ENCODE results near the gene USP6NL. TPM values are rescaled to one million over a fixed set of nuclear protein-coding genes. Genes with fewer than 3 reads are reported as not detected.

The USP6NL gene
- total and polyA plus RNA-seq, 2 of the 8 experiments (the other 6 are each of a cell fraction or from before 2014, with no cell fraction given): 10.9 to 28.8 TPM

DNA sequence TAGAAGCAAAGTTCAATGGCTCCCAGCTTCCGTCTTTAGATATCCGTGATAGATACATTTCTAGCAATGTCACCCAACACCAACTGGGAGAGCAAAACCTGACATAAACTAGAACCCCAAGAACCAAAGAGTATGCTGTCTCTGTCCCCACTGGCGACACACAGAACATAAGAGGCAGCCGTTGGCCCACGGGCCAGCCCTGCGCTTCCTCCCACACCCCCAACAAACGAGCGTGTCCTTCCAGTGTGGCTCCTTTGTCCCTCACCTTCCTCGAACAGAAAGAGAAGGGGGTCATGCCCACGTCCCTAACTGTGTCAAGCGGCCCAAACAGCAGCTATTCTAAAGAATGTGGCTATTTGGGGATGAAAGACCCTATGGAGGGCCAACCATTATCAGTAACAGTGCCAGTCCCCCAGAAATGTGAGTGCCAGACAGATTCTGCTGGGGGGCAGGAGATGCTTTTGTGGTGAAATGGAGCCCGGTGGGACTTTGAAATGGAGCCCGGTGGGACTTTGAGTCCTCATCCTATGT lies 171.9 kb downstream of the USP6NL start:
- Histone ChIP-seq H3K27me3 (replicated peaks in 1 of 4; ENCODE audit: control insufficient read depth in 3 of 4, extremely low read depth in 1 of 4, insufficient read depth in 3 of 4, low read length in 3 of 4) (no peaks in the 10 kb centered on the region), H2BK12ac (ENCODE audit: low read depth, low read length) (no peak overlapping the region), H3K4me2 (ENCODE audit: insufficient read depth in 1 of 2, low read depth in 2 of 2, low read length in 2 of 2) (no peak overlapping the region), H4K8ac (ENCODE audit: extremely low read depth, insufficient read depth, low read length) (no peak overlapping the region), H4K5ac (ENCODE audit: insufficient read length, low read depth, low read length) (no peak overlapping the region), H3K4me1 (replicated peaks in 1 of 4; ENCODE audit: control insufficient read depth in 3 of 4, insufficient read depth in 4 of 4, low read length in 3 of 4) (peaks cover 14 to 27% (median 22%) of the 10 kb centered on the region in 4 experiments), H4K20me1 (replicated peaks in 1 of 2; ENCODE audit: control insufficient read depth in 1 of 2, insufficient read depth in 2 of 2, low read length in 2 of 2) (no peaks in the 10 kb centered on the region), H3K23ac (ENCODE audit: insufficient read length) (no peak overlapping the region), H3K18ac (ENCODE audit: extremely low read depth, low read length) (no peak overlapping the region), H3K9ac (replicated peaks in 1 of 4; ENCODE audit: extremely low read depth in 1 of 4, low read depth in 3 of 4, low read length in 3 of 4) (no peak overlapping the region), H2BK5ac (ENCODE audit: low read depth, low read length) (no peak overlapping the region; the same call in 1 of the 2 replicates), H3K27ac (ENCODE audit: low read depth, low read length) (no peak overlapping the region), H3K36me3 (ENCODE audit: control insufficient read depth in 2 of 4, insufficient read depth in 4 of 4, low read length in 3 of 4) (no peaks in the 10 kb centered on the region), H3K79me1 (ENCODE audit: low read depth, low read length) (no peaks in the 10 kb centered on the region), H3K23me2 (ENCODE audit: low read depth, low read length) (peaks cover 2% of the 10 kb centered on the region; the same call in 1 of the 2 replicates), H3K14ac (ENCODE audit: insufficient read length) (no peak overlapping the region), H2AK5ac (ENCODE audit: low read depth, low read length) (no peak overlapping the region), H3K4ac (replicated peaks; ENCODE audit: insufficient read length, low read depth, low read length) (no peak overlapping the region), H2BK20ac (ENCODE audit: low read length) (peak overlapping the region; percentile 40; the same call in 1 of the 2 replicates), H3K79me2 (ENCODE audit: control insufficient read depth in 1 of 2, insufficient read depth in 2 of 2, low read length in 2 of 2) (no peaks in the 10 kb centered on the region), H2BK15ac (ENCODE audit: low read length) (0 out of 2 replicates have a peak overlapping the region, but pooled peaks have one; percentile 66), H2AFZ (ENCODE audit: low read length) (no peak overlapping the region), H3K4me3 (ENCODE audit: extremely low read depth in 1 of 4, insufficient read depth in 2 of 4, low read depth in 3 of 4, low read length in 4 of 4) (no peak overlapping the region), H3K9me3 (ENCODE audit: insufficient read depth in 2 of 2, low read depth in 1 of 2, low read length in 1 of 2) (no peaks in the 10 kb centered on the region), H2BK120ac (replicated peaks; ENCODE audit: low read depth, low read length) (no peak overlapping the region), H4K91ac (replicated peaks; ENCODE audit: insufficient read length, low read length) (no peak overlapping the region), H3K56ac (replicated peaks; ENCODE audit: insufficient read length, low read depth, low read length) (no peak overlapping the region)
- 91% methylated on average over 13 of the region's 13 CpGs; no CpG with 5 or more reads in 1 of the 2 experiments for WGBS, 2 experiments (ENCODE audit: extremely low coverage in 1 of 2, insufficient coverage in 1 of 2, insufficient read length in 1 of 2, insufficient replicate concordance in 2 of 2, low coverage in 1 of 2, low lambda C conversion rate in 2 of 2, missing lambda C conversion rate in 1 of 2)
- ChIA-PET POLR2A (ENCODE audit: partially characterized antibody) (no interaction called here), CTCF (ENCODE audit: partially characterized antibody) (interaction anchor here (1.8 to 3.8 kb wide), 2 partner anchors 12 to 16 kb away, joined by 5 to 22 read pairs; no protein-coding TSS in a partner anchor)
- DNase-seq (ENCODE audit: low read depth in 1 of 2, low spot score in 2 of 2): peak in 1 of 2 experiments; percentile 26
- FAIRE-seq: no peak
- TF ChIP-seq, protein P1, sequence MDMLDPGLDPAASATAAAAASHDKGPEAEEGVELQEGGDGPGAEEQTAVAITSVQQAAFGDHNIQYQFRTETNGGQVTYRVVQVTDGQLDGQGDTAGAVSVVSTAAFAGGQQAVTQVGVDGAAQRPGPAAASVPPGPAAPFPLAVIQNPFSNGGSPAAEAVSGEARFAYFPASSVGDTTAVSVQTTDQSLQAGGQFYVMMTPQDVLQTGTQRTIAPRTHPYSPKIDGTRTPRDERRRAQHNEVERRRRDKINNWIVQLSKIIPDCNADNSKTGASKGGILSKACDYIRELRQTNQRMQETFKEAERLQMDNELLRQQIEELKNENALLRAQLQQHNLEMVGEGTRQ (IDR thresholded peaks at IDR 0.05; ENCODE audit: low read length): no peak
- no peak for TF ChIP-seq CBX5 (IDR thresholded peaks at IDR 0.05; ENCODE audit: low read depth, low read length)
- no peak for TF ChIP-seq SP4 (IDR thresholded peaks at IDR 0.05; ENCODE audit: low read length)
- TF ChIP-seq, protein P2, sequence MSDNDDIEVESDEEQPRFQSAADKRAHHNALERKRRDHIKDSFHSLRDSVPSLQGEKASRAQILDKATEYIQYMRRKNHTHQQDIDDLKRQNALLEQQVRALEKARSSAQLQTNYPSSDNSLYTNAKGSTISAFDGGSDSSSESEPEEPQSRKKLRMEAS (IDR thresholded peaks at IDR 0.05): no peak
- TF ChIP-seq SAP30 (IDR thresholded peaks at IDR 0.05; ENCODE audit: insufficient read depth, insufficient replicate concordance, low read length): no peak
- no peak for TF ChIP-seq BCL11A (IDR thresholded peaks at IDR 0.05; ENCODE audit: low read depth in 2 of 2, low read length in 2 of 2)
- no peak for TF ChIP-seq RAD21 (IDR thresholded peaks at IDR 0.05 in 1 of 2, conservative IDR thresholded peaks at IDR 0.05 in 1 of 2; ENCODE audit: low read depth in 2 of 2, low read length in 2 of 2)
- TF ChIP-seq PHF8 (conservative IDR thresholded peaks at IDR 0.05; ENCODE audit: low read depth, low read length): no peak
- TF ChIP-seq GTF2F1 (IDR thresholded peaks at IDR 0.05; ENCODE audit: borderline replicate concordance, low read depth, low read length): no peak
- no peak for TF ChIP-seq KDM5A (IDR thresholded peaks at IDR 0.05; ENCODE audit: low read length)
- no peak for TF ChIP-seq ZNF274 (IDR thresholded peaks at IDR 0.05; ENCODE audit: borderline replicate concordance, extremely low read depth, low read length)
- TF ChIP-seq BACH1 (IDR thresholded peaks at IDR 0.05; ENCODE audit: low read length): no peak
